Measurements from ENCODE around the gene TEDC1.

Gene TEDC1

GRCh38 chr14:105475269-105476096, 15.6 kb upstream of the TEDC1 start:
- DNase-seq: no peak

DNA sequence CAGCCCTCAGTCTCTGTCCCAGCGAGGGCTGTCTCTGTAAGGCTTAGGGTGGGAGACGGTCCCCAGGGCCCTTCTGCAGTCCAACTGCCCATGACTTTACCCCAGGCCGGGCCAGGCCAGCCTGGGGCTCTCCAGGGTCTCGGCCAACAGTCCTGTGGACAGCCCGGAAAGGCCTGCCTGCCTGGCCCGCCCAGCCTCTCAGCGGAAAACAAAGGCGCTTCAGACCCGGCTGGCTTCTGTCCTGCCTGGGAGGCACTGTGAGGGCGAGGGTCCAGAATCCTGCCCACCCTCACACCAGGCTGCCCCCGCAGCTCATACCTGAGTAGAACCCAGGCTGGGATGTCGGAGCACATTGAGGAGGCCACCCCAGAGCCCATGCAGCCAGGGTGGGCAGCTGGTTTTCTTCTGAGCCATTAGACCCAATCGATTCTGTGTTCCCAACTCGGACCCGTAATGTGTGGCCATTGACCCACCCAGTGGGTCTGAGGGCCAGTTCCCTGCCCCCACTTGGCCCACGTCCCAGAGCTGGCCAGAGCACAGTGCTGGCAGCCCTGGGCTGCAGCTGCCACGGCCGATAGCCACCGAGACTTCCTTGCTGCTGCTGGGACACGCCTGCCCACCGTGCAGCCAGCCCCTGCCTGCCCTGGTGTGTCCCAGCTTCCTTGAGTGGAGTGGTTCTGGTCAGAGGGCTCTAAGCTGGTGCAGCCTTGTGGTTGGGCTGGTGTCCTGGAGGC, 14.8 kb upstream of the TEDC1 start:
- DNase-seq: no peak

DNA sequence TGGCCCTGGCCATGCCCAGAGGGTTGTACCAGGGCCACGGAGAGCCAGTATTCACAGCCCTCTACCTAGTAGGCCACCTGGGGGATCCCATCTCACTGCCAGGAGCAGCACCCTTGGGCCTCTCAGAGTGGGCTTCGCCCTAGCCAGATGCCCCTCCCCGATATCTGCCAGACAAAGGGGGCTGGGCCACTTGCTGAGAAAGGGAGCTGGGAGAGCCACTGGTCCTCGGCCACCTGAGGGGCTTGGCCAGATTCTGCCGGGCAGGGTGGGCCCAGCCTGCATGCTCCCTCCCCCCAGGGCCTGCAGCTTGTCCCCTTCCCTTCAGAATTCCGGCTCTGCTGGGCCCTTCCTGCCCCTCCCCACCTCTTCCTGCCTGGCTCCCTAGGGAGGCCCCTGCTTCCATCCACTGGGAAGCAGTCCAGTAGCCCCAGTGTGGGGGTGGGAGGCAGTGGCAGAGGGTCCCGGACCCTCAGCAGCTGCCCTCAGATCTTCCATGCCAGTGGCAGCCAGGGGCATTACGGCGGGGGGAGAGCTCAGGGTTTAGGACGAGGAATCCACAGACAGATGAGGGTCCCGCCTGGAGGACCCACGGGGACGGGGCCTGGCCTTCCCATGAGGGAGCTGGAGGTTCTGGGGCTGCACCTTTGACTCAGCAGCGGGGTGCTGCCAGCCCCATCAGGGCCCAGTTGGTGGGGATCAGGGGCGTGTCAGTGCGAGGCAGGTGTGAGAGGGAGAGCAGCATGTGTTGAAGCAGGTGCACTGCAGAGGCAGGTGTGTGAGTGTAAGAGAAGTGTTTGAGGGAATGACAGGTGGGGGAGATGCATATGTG, 14.0 kb upstream of the TEDC1 start:
- DNase-seq: no peak

DNA sequence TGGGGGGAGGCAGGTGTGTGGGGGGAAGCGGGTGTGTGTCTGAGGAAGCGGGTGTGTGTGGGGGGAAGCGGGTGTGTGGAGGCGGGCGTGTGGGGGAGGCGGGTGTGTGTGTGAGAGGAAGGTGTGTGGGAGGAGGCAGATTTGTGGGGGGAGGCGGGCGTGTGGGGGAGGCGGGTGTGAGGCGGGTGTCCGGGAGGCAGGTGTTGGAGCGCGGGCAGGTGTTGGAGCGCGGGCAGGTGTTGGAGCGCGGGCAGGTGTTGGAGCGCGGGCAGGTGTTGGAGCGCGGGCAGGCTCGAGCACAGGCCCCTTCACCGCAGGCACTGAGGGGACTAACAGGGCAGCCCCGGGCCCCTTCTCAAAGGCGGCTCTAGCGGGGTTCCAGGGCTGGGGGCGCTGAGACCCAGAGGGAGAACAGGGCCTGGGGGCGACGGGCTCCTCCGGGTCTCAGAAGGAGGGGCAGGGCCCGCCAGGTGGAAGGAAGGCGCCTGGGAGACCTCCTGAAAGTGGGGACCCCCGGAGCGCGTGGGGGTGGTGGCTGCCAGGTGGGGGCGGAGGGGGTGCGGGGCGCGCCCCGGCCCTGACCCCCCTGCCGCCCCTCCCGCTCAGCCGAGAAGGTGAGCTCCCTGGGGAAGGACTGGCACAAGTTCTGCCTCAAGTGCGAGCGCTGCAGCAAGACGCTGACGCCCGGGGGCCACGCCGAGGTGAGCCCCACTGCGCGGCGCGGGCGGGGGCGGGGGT, 13.2 kb upstream of the TEDC1 start:
- DNase-seq: no peak

DNA sequence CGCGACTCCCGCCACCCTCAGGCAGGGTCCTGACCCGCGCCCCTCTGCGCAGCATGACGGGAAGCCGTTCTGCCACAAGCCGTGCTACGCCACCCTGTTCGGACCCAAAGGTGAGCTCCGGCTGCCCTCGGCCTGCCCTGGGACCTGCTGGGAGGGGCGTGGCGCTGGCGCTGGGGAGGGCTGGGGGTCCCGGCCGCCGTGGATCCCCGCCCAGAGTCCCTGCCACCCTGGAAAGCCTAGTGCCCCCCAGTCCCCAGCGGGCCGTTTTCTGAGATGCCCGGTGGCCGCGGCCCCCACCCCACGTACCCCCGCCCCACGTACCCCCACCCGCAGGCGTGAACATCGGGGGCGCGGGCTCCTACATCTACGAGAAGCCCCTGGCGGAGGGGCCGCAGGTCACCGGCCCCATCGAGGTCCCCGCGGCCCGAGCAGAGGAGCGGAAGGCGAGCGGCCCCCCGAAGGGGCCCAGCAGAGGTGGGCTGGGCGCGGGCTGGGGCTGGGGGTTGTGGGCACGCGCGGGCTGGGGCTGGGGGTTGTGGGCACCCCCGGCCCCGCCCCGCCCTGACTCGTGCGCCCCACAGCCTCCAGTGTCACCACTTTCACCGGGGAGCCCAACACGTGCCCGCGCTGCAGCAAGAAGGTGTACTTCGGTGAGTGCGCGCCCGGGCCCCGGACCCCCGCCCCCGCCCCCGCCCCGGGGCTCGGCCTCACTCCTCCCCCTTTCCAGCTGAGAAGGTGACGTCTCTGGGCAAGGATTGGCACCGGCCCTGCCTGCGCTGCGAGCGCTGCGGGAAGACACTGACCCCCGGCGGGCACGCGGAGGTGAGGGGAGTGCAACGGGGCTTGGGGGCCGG, 12.4 kb upstream of the TEDC1 start:
- no peak for DNase-seq

GRCh38 chr14:105479431-105480158, 11.5 kb upstream of the TEDC1 start:
- DNase-seq: no peak

- DNase-seq: no peak
These were observed 10.8 kb upstream of the TEDC1 start for GRCh38 chr14:105480199-105480746.

DNA sequence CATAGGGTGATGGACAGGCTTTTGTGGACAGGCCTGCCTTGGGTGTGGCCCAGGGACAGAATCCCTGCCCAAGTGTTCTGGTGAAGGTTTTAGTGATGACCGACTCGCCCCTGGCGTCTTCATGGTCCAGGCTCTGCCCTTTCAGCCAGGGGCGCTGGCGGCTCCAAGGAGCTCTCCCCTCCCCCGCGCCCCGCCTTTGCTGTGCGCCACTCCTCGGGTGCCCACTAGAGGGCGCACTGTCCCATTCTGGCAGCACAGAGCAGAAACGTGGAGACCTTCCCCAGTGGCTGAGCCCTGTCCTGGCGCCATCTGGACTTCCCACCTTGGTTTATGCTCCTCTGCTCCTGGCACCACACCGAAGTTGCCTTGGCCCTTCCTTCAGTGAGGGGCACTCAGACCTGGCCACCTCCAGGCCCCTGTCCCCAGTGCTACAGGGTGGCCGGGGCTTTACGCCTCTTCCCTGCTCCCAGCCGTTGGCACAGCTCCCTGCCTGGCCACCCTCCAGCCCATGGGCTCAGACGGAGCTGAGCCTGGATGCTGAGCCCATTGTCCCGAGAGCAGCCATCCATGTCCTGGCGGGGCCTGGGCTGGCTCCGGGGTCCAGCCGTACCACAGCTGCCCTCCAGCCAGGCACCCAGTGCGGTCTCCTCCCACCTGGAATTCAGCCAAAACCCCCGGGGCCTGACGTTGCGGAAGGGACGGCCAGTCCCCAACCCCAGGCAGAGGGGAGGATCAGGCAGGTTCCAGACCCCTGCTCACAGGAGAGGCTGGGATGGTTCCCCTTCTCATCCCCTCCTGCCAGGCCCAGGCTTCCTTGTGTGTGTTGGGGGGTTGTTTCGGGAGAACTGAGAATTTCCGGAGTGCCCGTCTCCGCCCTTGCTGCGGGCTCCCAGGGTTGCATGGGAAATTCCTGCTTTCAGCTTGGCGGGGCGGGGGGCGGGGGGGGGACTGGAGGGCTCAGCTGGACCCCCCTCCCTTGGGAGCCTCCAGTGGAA, 9.9 kb upstream of the TEDC1 start:
- peak; percentile 77 for DNase-seq

GRCh38 chr14:105481886-105482457, 9.1 kb upstream of the TEDC1 start:
- peak; percentile 84 for DNase-seq

DNA sequence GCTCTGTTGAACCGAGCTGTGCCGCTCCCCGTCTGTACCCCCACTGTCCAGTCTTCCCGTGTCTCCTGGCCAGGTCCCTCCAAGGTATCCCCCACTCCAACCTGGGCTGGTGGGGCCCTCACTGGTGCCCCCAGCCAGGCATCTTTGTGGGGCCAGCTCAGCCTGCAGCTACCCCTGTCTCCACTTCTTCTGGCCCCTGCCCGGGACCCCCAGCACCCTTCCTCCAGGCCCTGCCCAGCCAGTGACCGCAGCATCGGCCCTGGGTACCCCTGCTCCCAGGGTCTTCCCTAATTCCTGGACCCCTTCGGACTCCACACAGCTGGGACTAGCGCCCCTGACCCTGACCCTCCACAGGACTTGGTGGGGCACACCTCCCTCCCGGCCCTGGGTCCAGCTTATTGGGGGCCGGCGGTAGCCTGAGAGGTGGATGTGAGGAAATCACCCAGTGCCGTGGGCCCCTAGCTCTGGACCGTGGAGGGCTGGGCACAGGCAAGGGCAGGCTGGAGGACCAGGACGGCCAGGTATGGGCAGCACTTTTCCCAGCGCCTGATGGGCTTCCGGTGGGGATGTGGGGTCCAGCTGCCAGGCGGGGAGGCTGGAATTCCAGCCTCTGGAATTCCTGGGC, 8.4 kb upstream of the TEDC1 start:
- no peak for DNase-seq

DNA sequence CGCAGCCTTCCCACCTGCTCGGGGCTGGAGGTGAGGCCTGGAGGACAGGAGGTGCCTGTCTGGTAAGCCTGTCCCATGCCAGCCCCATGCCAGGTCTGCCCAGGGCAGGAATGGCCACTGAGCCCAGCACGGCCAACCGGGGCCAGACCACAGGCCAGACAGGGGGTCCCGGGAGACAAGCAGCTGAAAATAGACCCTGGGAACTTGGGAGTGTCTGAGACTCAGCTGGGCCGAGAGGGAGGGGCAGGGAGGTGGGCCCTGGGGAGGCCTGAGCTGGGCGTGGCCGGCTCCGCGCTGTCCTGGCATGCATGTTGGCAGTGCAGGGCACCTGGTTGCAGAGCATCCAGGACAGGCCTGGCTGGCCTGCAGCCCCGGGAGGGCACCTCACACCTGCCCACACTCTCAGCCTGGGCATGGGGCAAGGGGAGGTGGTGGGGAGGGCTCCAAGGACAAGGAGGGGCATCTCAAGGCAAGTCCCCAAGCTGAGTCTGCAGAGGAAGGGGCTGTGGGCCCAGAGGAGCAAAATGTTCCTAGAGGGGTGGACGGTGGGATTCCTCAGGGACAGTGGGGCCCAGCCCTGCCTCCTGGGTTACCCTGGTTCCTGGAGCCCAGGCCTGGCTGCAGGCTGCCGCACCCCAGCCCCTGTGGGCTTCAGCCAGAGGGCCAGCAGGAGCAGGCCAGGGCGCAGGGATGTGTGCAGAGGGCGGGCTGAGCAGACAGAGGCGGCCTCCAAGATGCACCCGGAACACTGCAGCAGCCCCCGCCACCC, 7.6 kb upstream of the TEDC1 start:
- DNase-seq: no peak

GRCh38 chr14:105484069-105484996, 6.7 kb upstream of the TEDC1 start:
- no peak for DNase-seq

DNA sequence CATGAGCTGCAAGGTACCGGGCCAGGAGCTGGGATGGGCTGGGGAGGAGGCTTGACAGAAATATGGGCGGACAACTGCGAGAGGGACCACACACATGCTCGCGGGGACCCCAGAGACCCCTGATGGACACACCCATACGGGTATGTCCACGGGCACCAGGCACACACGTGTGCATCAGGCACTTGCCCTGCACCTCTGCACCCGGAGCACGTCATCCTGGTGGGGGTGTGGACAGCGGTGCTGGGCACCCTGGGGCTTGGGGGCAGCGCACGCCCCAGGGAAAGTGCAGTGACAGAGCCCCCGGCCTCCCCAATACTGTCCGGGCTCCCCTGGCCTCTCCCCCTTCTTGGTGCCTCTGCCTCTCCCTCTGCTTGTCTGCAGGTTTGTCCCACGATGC, 6.1 kb upstream of the TEDC1 start:
- no peak for DNase-seq

DNA sequence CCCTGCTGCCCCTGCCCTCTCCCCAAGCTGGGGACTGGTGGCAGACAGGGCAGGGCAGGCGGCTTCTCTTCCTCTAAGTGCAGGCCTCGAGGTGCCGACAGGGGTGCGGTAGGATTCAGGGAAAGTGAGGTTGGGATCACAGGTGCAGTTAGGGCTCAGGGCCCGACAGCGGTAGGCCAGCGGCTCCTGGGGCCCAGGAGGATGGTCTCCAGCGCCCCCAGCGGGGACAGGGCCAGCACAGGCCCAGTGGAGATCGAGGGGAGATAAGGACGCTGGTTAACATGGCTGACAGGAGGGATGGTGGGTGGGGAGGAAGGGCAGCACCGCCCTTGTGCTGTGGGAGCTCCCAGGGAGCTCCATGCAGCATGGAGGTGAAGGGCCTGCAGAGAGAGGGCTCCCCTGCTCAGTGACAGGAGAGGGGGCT, 5.3 kb upstream of the TEDC1 start:
- no peak for DNase-seq

DNA sequence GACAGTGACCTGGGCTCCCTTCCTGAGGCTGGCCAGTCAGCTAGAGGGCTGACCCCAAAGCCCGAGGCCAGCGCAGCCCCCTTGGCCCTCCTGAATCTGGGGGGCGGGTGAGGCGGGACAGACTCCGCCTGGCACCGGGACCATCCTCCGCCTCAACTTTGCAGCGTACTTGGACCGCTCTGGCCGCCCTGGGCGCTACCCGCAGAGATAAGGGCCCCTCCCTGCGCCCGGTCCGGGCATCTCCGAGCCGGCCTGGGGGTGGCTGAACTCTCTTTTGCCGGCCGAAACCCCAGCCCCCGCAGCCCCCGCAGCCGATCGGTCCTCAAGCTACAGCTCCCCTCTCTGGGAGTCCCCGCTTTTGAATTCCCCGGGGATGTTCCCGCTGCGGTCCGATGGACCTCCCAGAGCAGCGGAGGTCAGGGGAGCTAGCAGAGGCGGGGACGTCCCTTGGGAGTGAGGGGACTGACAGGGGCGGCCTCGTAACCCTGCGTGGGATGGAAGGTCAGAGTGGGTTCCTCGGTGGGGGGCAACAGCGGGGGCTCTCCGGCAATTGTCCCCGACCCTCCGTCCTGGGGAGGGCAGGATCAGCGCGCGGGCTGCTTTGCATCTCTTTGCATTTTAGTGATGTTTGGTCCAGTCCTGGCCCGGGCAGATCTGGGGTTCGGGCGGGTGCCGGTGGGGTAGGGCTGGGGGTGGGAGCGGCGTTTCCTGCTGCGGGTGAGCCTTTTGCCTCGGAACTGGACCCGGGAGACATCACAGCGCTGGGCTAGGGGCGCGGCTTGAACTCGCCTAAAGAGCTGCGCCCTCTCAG, 4.7 kb upstream of the TEDC1 start, which contains the start of gene CRIP1:
Gene CRIP1, plus strand, starts transcription at position 724 of the 811 bp plus-strand sequence. CDS start 374 bp downstream, outside the sequence.
- no peak for DNase-seq
